Measurements from ENCODE around the gene MEIS3. TPM values are rescaled to one million over a fixed set of nuclear protein-coding genes. Genes with fewer than 3 reads are reported as not detected.

The MEIS3 gene
- total and polyA plus RNA-seq, 7 donors: 0.83 to 2.4 (median 1.6) TPM

- intact Hi-C loops (cut with DNase I): no loop called here
- TF ChIP-seq, protein P1, sequence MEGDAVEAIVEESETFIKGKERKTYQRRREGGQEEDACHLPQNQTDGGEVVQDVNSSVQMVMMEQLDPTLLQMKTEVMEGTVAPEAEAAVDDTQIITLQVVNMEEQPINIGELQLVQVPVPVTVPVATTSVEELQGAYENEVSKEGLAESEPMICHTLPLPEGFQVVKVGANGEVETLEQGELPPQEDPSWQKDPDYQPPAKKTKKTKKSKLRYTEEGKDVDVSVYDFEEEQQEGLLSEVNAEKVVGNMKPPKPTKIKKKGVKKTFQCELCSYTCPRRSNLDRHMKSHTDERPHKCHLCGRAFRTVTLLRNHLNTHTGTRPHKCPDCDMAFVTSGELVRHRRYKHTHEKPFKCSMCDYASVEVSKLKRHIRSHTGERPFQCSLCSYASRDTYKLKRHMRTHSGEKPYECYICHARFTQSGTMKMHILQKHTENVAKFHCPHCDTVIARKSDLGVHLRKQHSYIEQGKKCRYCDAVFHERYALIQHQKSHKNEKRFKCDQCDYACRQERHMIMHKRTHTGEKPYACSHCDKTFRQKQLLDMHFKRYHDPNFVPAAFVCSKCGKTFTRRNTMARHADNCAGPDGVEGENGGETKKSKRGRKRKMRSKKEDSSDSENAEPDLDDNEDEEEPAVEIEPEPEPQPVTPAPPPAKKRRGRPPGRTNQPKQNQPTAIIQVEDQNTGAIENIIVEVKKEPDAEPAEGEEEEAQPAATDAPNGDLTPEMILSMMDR (IDR thresholded peaks at IDR 0.05): no peak
- Histone ChIP-seq H3K27me3 (ENCODE audit: insufficient read depth in 3 of 3, low read length in 2 of 3) (no peaks in the 10 kb centered on the region), H3K9me3 (no peaks in the 10 kb centered on the region), H3K4me1 (peaks cover 8% of the 10 kb centered on the region), H3K27ac (no peak overlapping the region), H3K36me3 (ENCODE audit: insufficient read depth in 1 of 2, low read depth in 1 of 2) (peaks cover 17 to 80% of the 10 kb centered on the region in 2 donors), H3K4me3 (no peak overlapping the region)
- 66 to 76% (median 71%) methylated on average over 11 to 12 of the region's 12 CpGs for WGBS, 3 donors
- no peak for DNase-seq
- ATAC-seq: no peak
These were observed 41.5 kb downstream of the MEIS3 start for GRCh38 chr19:47377801-47378200.

GRCh38 chr19:47377208-47377701, 42.1 kb downstream of the MEIS3 start:
- Histone ChIP-seq H3K36me3 (ENCODE audit: insufficient read depth in 1 of 2, low read depth in 1 of 2) (peaks cover 17 to 85% of the 10 kb centered on the region in 2 donors), H3K9me3 (no peaks in the 10 kb centered on the region), H3K27me3 (ENCODE audit: insufficient read depth in 3 of 3, low read length in 2 of 3) (no peaks in the 10 kb centered on the region), H3K27ac (no peak overlapping the region), H3K4me3 (no peak overlapping the region), H3K4me1 (peaks cover 8% of the 10 kb centered on the region)
- ATAC-seq: peak; percentile 40 to 58 (median 56)
- intact Hi-C loops (cut with DNase I): no loop called here
- peak in 1 of 2 donors; percentile 38 for DNase-seq
- TF ChIP-seq, protein P1 (IDR thresholded peaks at IDR 0.05): no peak
- 37 to 57% (median 38%) methylated on average over 16 of the region's 16 CpGs for WGBS, 3 donors

DNA sequence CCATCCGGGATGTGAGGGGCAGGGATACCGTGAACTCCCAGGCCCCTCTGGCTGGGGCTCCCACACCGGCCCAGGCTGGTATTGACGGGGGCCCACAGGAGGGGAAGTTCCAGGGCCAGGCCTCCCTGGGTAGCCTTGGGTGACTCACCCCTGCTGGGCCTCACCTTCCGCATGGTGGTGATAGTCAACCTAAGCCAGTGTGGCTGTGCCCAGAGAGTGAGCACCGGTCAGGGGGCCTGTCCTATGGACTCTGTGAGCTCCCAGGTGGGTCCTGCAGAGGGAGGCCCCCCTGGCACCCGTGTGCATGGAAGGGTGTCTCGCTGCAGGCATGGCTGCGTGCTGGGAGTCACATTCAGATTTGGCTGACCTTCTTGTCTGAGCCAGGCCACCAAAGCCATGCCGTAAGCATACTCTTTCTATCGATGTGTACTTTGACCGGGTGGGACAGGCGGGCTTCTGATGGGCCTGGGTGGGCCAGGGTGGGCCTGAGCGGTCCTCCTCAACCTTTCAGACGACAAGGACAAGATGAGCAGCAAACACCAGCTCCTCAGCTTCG, 42.7 kb downstream of the MEIS3 start:
- 84 to 90% (median 87%) methylated on average over 16 of the region's 16 CpGs for WGBS, 3 donors
- Histone ChIP-seq H3K36me3 (ENCODE audit: insufficient read depth in 1 of 2, low read depth in 1 of 2) (peaks cover 11 to 82% of the 10 kb centered on the region in 2 donors), H3K4me3 (no peak overlapping the region), H3K27ac (no peak overlapping the region), H3K4me1 (peaks cover 8% of the 10 kb centered on the region), H3K9me3 (no peaks in the 10 kb centered on the region), H3K27me3 (ENCODE audit: insufficient read depth in 3 of 3, low read length in 2 of 3) (no peaks in the 10 kb centered on the region)
- TF ChIP-seq, protein P1 (IDR thresholded peaks at IDR 0.05): no peak
- intact Hi-C loops (cut with DNase I): no loop called here
- DNase-seq (no peak), ATAC-seq (no peak)

- 93 to 96% (median 95%) methylated on average over 27 to 30 of the region's 30 CpGs for WGBS, 3 donors
- intact Hi-C loops (cut with DNase I): no loop called here
- TF ChIP-seq, protein P1 (IDR thresholded peaks at IDR 0.05): no peak
- no peaks in the 10 kb centered on the region for H3K27me3 ChIP-seq (ENCODE audit: insufficient read depth in 3 of 3, low read length in 2 of 3)
- DNase-seq (no peak), ATAC-seq (no peak)
- H3K9me3 ChIP-seq: no peaks in the 10 kb centered on the region
- H3K36me3 ChIP-seq (ENCODE audit: insufficient read depth in 1 of 2, low read depth in 1 of 2): peaks cover 14 to 81% of the 10 kb centered on the region in 2 donors
- H3K4me3 ChIP-seq: no peak overlapping the region
- H3K27ac ChIP-seq: no peak overlapping the region
- peaks cover 8% of the 10 kb centered on the region for H3K4me1 ChIP-seq
These were observed 43.4 kb downstream of the MEIS3 start for GRCh38 chr19:47375694-47376588.
